C4-2B (cell line): ENCODE measurements around the gene WBP1L.

Experiments used
- H3K27ac ChIP-seq: fragments of 450-650 bp; 2 replicates; pipeline ENCODE4 v1.5.1; 2017
- CTCF ChIP-seq: fragments of 450-650 bp; conservative IDR thresholded peaks from 2 replicates; pipeline ENCODE4 v1.5.1; 2017; ENCODE audit warnings: mild to moderate bottlenecking
- ZFX ChIP-seq: fragments of 450-650 bp; IDR thresholded peaks from 2 replicates; pipeline ENCODE4 v1.6.1; 2017

WBP1L gene

GRCh38 chr10:102782673-102783551 is 39.2 kb downstream of the WBP1L start:
- H3K27ac ChIP-seq, result no peak overlapping the region
- no peak for TF ChIP-seq CTCF
- no peak for TF ChIP-seq ZFX

GRCh38 chr10:102783568-102783967 is 39.8 kb downstream of the WBP1L start:
- TF ChIP-seq ZFX (no peak), CTCF (no peak)
- no peak overlapping the region for H3K27ac ChIP-seq

GRCh38 chr10:102785818-102786217 is 42.1 kb downstream of the WBP1L start:
- TF ChIP-seq ZFX (no peak), CTCF (no peak)
- no peak overlapping the region for H3K27ac ChIP-seq

GRCh38 chr10:102791754-102792395 is 48.1 kb downstream of the WBP1L start:
- no peak overlapping the region for H3K27ac ChIP-seq
- TF ChIP-seq CTCF (no peak), ZFX (no peak)

GRCh38 chr10:102795453-102796406 is 52.0 kb downstream of the WBP1L start:
- H3K27ac ChIP-seq, result no peak overlapping the region; the same call in 1 of the 2 replicates
- no peak for TF ChIP-seq CTCF
- no peak for TF ChIP-seq ZFX

GRCh38 chr10:102796407-102797176 is 52.8 kb downstream of the WBP1L start:
- TF ChIP-seq CTCF, result no peak
- TF ChIP-seq ZFX, result no peak
- no peak overlapping the region; the same call in 1 of the 2 replicates for H3K27ac ChIP-seq
